OCI-LY3 (cell line): ENCODE results near the gene RPS23.

ENCODE experiments used
- CTCF ChIP-seq: fragments of 200-600, 300-600 bp; sonication (generic); IDR thresholded peaks from 2 replicates; pipeline ENCODE4 v1.5.1; 2014; ENCODE audit warnings: antibody characterized with exemption, low read length, low read depth
- EZH2phosphoT487 ChIP-seq: fragments of 200-600 bp; shearing (Covaris generic); IDR thresholded peaks from 2 replicates; pipeline ENCODE4 v1.6.1; 2018; ENCODE audit warnings: antibody characterized with exemption, mixed run types, low read depth

- no peak for TF ChIP-seq CTCF
- no peak for TF ChIP-seq EZH2phosphoT487
Observed at GRCh38 chr5:82285206-82285605, 7.1 kb upstream of the RPS23 start.
